HCT116 (cell line): ENCODE data around the gene ANTKMT. TPM values are rescaled to one million over a fixed set of nuclear protein-coding genes. Genes with fewer than 3 reads are reported as not detected.

Experiments used
- ATAC-seq: fragments of 200-7000 bp; cut with Tn5 transposase; 2 replicates; pipeline ENCODE4 v1.9.1; 2020; ENCODE audit warnings: mild to moderate bottlenecking, moderate library complexity
- BruUV-seq: library from RNA; stranded (reverse); fragments of 400-500 nt; replicated peaks from 2 replicates; lab custom pipeline; 2021; lab: Mats Ljungman, UMichigan
- CTCF ChIA-PET: fragments of 300-600 bp; sonication (Branson Sonifier 250); formaldehyde crosslinking; loops from one replicate; lab custom pipeline; 2021; ENCODE audit warnings: antibody characterized with exemption; lab: Charles Lee
- POLR2A ChIA-PET: fragments of 300-600, 350-600 bp; sonication (Branson Sonifier 250); formaldehyde crosslinking; loops from one replicate; lab custom pipeline; 2021; ENCODE audit warnings: antibody characterized with exemption; lab: Charles Lee
- RAD21 ChIA-PET, 2 experiments: fragments of 300-600 bp; sonication (Branson Sonifier 250); formaldehyde crosslinking; loops; one replicate each; lab custom pipeline; 2023; ENCODE audit warnings: low total read pairs in 2 of 2; ENCODE audit not compliant: uncharacterized antibody in 2 of 2, unreplicated experiment in 2 of 2, low non-redundant PET in 1 of 2; lab: Charles Lee
- DNase-seq: peaks from one replicate; pipeline ENCODE4 v3.0.0-alpha.2; 2010; ENCODE audit warnings: low read depth, low spot score
- H2AFZ ChIP-seq: fragments of 200-600 bp; shearing (Covaris generic), sonication (generic); 2 replicates; pipeline ENCODE4 v1.6.1; 2017; ENCODE audit warnings: low read depth, mixed run types, mixed read lengths, antibody characterized with exemption, low read length; ENCODE audit not compliant: poor library complexity, severe bottlenecking
- H3K27ac ChIP-seq: 2 replicates; pipeline ENCODE4 v1.5.1; 2012; ENCODE audit warnings: low read depth, low read length
- H3K27me3 ChIP-seq: fragments of 200-600 bp; sonication (generic); 2 replicates; pipeline ENCODE4 v1.6.1; 2016; ENCODE audit warnings: mixed run types, low read length, mixed read lengths; ENCODE audit not compliant: insufficient read depth
- H3K36me3 ChIP-seq, 2 experiments: fragments of 200-500 bp in 1 of 2; fragments of 200-600 bp in 1 of 2; sonication (Bioruptor generic) in 1 of 2; sonication (generic) in 1 of 2; 2 replicates each; pipeline versions ENCODE4 v1.5.1 to v1.6.1; 2014 to 2016; ENCODE audit warnings: low read length in 2 of 2, inconsistent platforms in 1 of 2, mixed read lengths in 1 of 2, mixed run types in 1 of 2; ENCODE audit not compliant: insufficient read depth in 2 of 2, control insufficient read depth in 1 of 2
- H3K4me1 ChIP-seq, 2 experiments: fragments of 200-600 bp in 1 of 2; sonication (generic) in 1 of 2; 2 replicates each; pipeline versions ENCODE4 v1.5.1 to v1.6.1; 2012 to 2017; ENCODE audit warnings: low read length in 2 of 2, inconsistent platforms in 1 of 2, mild to moderate bottlenecking in 1 of 2, mixed read lengths in 1 of 2, mixed run types in 1 of 2, moderate library complexity in 1 of 2; ENCODE audit not compliant: insufficient read depth in 2 of 2, control insufficient read depth in 1 of 2
- H3K4me2 ChIP-seq: fragments of 200-600 bp; sonication (generic); 2 replicates; pipeline ENCODE4 v1.6.1; 2017; ENCODE audit warnings: mixed run types, low read length, mixed read lengths
- H3K4me3 ChIP-seq, 2 experiments: fragments of 200-600 bp in 1 of 2; sonication (generic) in 1 of 2; replicated peaks in 1 of 2; 2 replicates each; pipeline ENCODE4 v1.5.1; 2011 to 2016; ENCODE audit warnings: low read length in 2 of 2, control low read depth in 1 of 2, low read depth in 1 of 2, mild to moderate bottlenecking in 1 of 2, mixed read lengths in 1 of 2, mixed run types in 1 of 2
- H3K79me2 ChIP-seq: fragments of 200-600 bp; sonication (generic); 2 replicates; pipeline ENCODE4 v1.6.1; 2017; ENCODE audit warnings: mild to moderate bottlenecking, mixed run types, low read length, moderate library complexity, mixed read lengths; ENCODE audit not compliant: insufficient read depth
- H3K9ac ChIP-seq: fragments of 200-600 bp; sonication (generic); 2 replicates; pipeline ENCODE4 v1.6.1; 2016; ENCODE audit warnings: low read length, mixed read lengths
- H3K9me2 ChIP-seq: fragments of 200-600 bp; sonication (generic), shearing (Covaris generic); 2 replicates; pipeline ENCODE4 v1.6.1; 2017; ENCODE audit warnings: mixed run types, mild to moderate bottlenecking, moderate library complexity; ENCODE audit not compliant: insufficient read depth
- H3K9me3 ChIP-seq, 2 experiments: fragments of 200-500 bp in 1 of 2; fragments of 200-600 bp in 1 of 2; sonication (Bioruptor generic) in 1 of 2; sonication (generic) in 1 of 2; 2 replicates each; pipeline ENCODE4 v1.6.1; 2014 to 2017; ENCODE audit warnings: low read length in 2 of 2, mixed read lengths in 2 of 2, inconsistent platforms in 1 of 2, low read depth in 1 of 2, mild to moderate bottlenecking in 1 of 2, mixed run types in 1 of 2, moderate library complexity in 1 of 2; ENCODE audit not compliant: control insufficient read depth in 1 of 2, insufficient read depth in 1 of 2
- H4K20me1 ChIP-seq: fragments of 200-600 bp; sonication (generic), shearing (Covaris generic); 2 replicates; pipeline ENCODE4 v1.6.1; 2017; ENCODE audit warnings: mixed run types, mild to moderate bottlenecking, moderate library complexity; ENCODE audit not compliant: insufficient read depth
- CTCF ChIP-seq, 3 experiments: fragments of 200-600 bp in 1 of 3; sonication (generic) in 1 of 3; IDR thresholded peaks in 2 of 3; conservative IDR thresholded peaks in 1 of 3; 2 replicates each; pipeline ENCODE4 v1.5.1; 2012 to 2017; ENCODE audit warnings: low read depth in 2 of 3, low read length in 2 of 3, antibody characterized with exemption in 1 of 3, borderline replicate concordance in 1 of 3, control low read depth in 1 of 3, mild to moderate bottlenecking in 1 of 3, mixed read lengths in 1 of 3, mixed run types in 1 of 3, moderate library complexity in 1 of 3; ENCODE audit not compliant: insufficient read depth in 1 of 3
- EZH2 ChIP-seq: fragments of 200-600 bp; sonication (generic); IDR thresholded peaks from 2 replicates; pipeline ENCODE4 v1.6.1; 2017; ENCODE audit warnings: antibody characterized with exemption, mixed run types
- MAX ChIP-seq: IDR thresholded peaks from 2 replicates; pipeline ENCODE4 v1.6.1; 2012
- POLR2A ChIP-seq: IDR thresholded peaks from 2 replicates; pipeline ENCODE4 v1.7.0; 2011; ENCODE audit warnings: borderline replicate concordance; ENCODE audit not compliant: insufficient read depth, insufficient read length; ENCODE audit errors: extremely low read depth
- POLR2AphosphoS5 ChIP-seq: IDR thresholded peaks from 2 replicates; pipeline ENCODE4 v1.6.1; 2011; ENCODE audit warnings: mild to moderate bottlenecking, low read depth, low read length, moderate library complexity
- SIN3A ChIP-seq: IDR thresholded peaks from 2 replicates; pipeline ENCODE4 v1.6.1; 2012; ENCODE audit warnings: low read depth
- ZFX ChIP-seq: fragments of 450-650 bp; IDR thresholded peaks from 2 replicates; pipeline ENCODE4 v1.6.1; 2017
- intact Hi-C: fragments of 100-400 bp; cut with micrococcal nuclease; formaldehyde crosslinking; loops from 2 replicates; pipeline ENCODE4 v1.10.0; 2022
- total RNA-seq: library from RNA; stranded (reverse); gene quantifications from one replicate; pipeline ENCODE4 v1.2.1, GENCODE V29; 2021; ENCODE audit not compliant: unreplicated experiment
- TF ChIP-seq, protein P1 (sequence below): IDR thresholded peaks from 2 replicates; pipeline ENCODE4 v1.6.1; 2012; ENCODE audit warnings: low read depth

Gene ANTKMT
- total RNA-seq, 1 experiment from 2014 or later: 65.4 TPM

DNA sequence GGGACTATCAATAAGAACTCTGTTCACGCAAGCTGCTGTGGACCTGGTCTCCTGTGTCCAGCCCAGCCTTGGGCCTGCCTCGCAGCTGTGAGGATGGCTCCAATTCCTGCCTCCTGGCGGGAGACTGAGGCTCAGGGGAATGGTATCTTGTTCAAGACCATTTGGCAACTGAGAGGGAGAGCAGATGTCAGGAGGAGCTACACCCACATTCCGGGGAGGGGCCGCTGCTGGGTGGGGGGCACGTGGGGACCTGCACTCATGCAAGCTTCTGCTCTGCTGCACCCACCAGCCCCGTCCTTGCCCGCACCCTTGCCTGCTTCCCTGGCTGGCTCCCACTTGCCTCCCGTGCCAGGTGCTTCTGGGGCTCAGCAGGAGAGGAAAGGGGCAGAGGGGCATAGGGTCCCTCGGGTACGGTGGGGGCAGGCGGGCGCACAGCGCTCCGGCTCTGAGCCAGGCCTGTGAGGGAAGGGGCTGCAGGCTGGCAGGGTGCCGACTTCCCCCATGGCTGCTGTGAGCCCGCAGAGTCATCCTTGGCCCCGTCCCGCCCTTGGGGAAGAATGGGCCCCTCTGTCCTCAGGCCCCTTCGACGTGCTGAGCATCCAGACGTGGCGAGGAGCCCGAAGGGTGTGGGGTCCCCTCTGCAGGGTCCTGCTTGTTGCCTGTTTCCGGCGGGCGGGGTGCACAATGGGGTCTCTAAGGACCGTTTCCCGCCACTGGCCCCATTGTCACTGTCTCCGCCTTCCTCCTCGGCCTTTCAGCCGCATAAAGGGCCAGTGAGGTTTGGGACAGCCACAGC lies 3.3 kb upstream of the ANTKMT start (continued):
- no peak for TF ChIP-seq ZFX

GRCh38 chr16:718389-718788 lies 2.6 kb upstream of the ANTKMT start:
- Histone ChIP-seq H3K27ac (peak overlapping the region; percentile 100; the same call in 1 of the 2 replicates), H3K79me2 (peaks cover 25% of the 10 kb centered on the region), H2AFZ (no peak overlapping the region), H3K27me3 (no peaks in the 10 kb centered on the region), H3K9me3 (no peaks in the 10 kb centered on the region), H3K4me2 (peak overlapping the region; percentile 80), H4K20me1 (peaks cover 3% of the 10 kb centered on the region; the same call in 1 of the 2 replicates), H3K9me2 (no peaks in the 10 kb centered on the region), H3K9ac (no peak overlapping the region), H3K36me3 (no peaks in the 10 kb centered on the region), H3K4me1 (peaks cover 36 to 78% of the 10 kb centered on the region in 2 experiments), H3K4me3 (no peak overlapping the region)
- TF ChIP-seq SIN3A: no peak
- no peak for TF ChIP-seq EZH2
- TF ChIP-seq POLR2A: no peak
- no peak for TF ChIP-seq MAX
- peak; percentile 38; the same call in 1 of the 2 replicates for TF ChIP-seq POLR2AphosphoS5
- RAD21 ChIA-PET: no interaction called here
- CTCF ChIA-PET: interaction anchor here (1.8 kb wide), 1 partner anchor 70 kb away, joined by 6 read pairs; the partner anchor contains the start of genes CHTF18 and RPUSD1
- BruUV-seq: no TSS peak
- intact Hi-C loops: no loop called here
- DNase-seq (no peak), ATAC-seq (no peak)
- POLR2A ChIA-PET: no interaction called here

DNA sequence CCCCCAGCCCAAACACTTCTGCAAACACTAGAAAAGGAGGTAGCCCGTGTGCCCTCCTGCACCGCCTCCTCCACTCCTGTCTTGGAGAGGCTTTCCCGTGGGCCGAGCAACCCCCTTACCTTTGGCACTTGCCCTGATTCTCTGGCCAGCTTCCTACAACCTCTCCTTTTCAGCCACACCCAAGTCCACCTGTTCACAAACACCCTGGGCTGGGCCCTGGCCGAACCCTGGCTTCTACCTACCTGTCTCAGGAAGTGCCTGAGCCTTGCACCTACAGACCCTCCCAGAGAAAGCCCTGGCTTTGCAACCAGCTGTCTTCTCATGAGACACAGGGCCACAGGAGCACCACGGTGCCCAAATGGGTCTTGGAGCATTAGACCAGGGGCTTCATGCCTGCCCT lies 2.0 kb upstream of the ANTKMT start:
- H3K9me2 ChIP-seq: no peaks in the 10 kb centered on the region
- H3K4me1 ChIP-seq: peaks cover 36 to 73% of the 10 kb centered on the region in 2 experiments
- POLR2A ChIA-PET: interaction anchor here (0.6 to 0.7 kb wide), 3 partner anchors 14 to 58 kb away, joined by 3 read pairs; no protein-coding TSS in a partner anchor
- DNase-seq: no peak
- H2AFZ ChIP-seq: no peak overlapping the region
- H3K9ac ChIP-seq: peak overlapping the region; percentile 98
- peak overlapping the region; percentile 100 for H3K27ac ChIP-seq
- no peaks in the 10 kb centered on the region for H3K36me3 ChIP-seq
- peaks cover 3% of the 10 kb centered on the region; the same call in 1 of the 2 replicates for H4K20me1 ChIP-seq
- BruUV-seq: no TSS peak
- no peaks in the 10 kb centered on the region for H3K27me3 ChIP-seq
- CTCF ChIA-PET: interaction anchor here (1.4 to 1.8 kb wide), 3 partner anchors 9 to 70 kb away, joined by 4 to 9 read pairs (median 6); partner anchors contain the start of genes CHTF18 and RPUSD1
- no peak for ATAC-seq
- intact Hi-C loops: no loop called here
- peaks cover 25% of the 10 kb centered on the region for H3K79me2 ChIP-seq
- peak overlapping the region; percentile 80 for H3K4me2 ChIP-seq
- H3K9me3 ChIP-seq: no peaks in the 10 kb centered on the region
- RAD21 ChIA-PET: no interaction called here
- 0 out of 4 replicates have a peak overlapping the region, but pooled peaks of 1 of the 2 experiments have one; percentile 87 for H3K4me3 ChIP-seq
- TF ChIP-seq POLR2A: peak; percentile 10
- TF ChIP-seq CTCF (IDR thresholded peaks at IDR 0.05 in 2 of 3, conservative IDR thresholded peaks at IDR 0.05 in 1 of 3; ENCODE audit: borderline replicate concordance in 1 of 3, insufficient read depth in 1 of 3, low read depth in 2 of 3, low read length in 2 of 3): no peak
- TF ChIP-seq, protein P1, sequence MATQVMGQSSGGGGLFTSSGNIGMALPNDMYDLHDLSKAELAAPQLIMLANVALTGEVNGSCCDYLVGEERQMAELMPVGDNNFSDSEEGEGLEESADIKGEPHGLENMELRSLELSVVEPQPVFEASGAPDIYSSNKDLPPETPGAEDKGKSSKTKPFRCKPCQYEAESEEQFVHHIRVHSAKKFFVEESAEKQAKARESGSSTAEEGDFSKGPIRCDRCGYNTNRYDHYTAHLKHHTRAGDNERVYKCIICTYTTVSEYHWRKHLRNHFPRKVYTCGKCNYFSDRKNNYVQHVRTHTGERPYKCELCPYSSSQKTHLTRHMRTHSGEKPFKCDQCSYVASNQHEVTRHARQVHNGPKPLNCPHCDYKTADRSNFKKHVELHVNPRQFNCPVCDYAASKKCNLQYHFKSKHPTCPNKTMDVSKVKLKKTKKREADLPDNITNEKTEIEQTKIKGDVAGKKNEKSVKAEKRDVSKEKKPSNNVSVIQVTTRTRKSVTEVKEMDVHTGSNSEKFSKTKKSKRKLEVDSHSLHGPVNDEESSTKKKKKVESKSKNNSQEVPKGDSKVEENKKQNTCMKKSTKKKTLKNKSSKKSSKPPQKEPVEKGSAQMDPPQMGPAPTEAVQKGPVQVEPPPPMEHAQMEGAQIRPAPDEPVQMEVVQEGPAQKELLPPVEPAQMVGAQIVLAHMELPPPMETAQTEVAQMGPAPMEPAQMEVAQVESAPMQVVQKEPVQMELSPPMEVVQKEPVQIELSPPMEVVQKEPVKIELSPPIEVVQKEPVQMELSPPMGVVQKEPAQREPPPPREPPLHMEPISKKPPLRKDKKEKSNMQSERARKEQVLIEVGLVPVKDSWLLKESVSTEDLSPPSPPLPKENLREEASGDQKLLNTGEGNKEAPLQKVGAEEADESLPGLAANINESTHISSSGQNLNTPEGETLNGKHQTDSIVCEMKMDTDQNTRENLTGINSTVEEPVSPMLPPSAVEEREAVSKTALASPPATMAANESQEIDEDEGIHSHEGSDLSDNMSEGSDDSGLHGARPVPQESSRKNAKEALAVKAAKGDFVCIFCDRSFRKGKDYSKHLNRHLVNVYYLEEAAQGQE: no peak
- no peak for TF ChIP-seq SIN3A
